Smooth muscle cell (in vitro differentiated cells): ENCODE measurements around the gene PRR5. TPM values are rescaled to one million over a fixed set of nuclear protein-coding genes. Genes with fewer than 3 reads are reported as not detected.

ENCODE experiments used
- DNase-seq: peaks from one replicate; lab custom pipeline; 2025; ENCODE audit not compliant: unreplicated experiment; lab: John Stamatoyannopoulos, UW
- H2AFZ ChIP-seq: fragments of 200-600 bp; sonication (generic); 2 replicates; pipeline ENCODE4 v1.6.0; 2016; ENCODE audit warnings: antibody characterized with exemption, low read depth, mild to moderate bottlenecking
- H3F3A ChIP-seq: fragments of 200-600 bp; sonication (generic); 2 replicates; pipeline ENCODE4 v1.6.0; 2017; ENCODE audit warnings: antibody characterized with exemption, low read depth
- H3K27ac ChIP-seq: fragments of 200-600 bp; sonication (generic); 2 replicates; pipeline ENCODE4 v1.5.1; 2016; ENCODE audit warnings: low read depth, mild to moderate bottlenecking
- H3K27me3 ChIP-seq: fragments of 200-600 bp; sonication (generic); 2 replicates; pipeline ENCODE4 v1.6.1; 2016; ENCODE audit warnings: low read depth, mild to moderate bottlenecking
- H3K36me3 ChIP-seq: fragments of 200-600 bp; sonication (generic); 2 replicates; pipeline ENCODE4 v1.5.1; 2016; ENCODE audit warnings: low read depth
- H3K4me1 ChIP-seq: fragments of 200-600 bp; sonication (generic); 2 replicates; pipeline ENCODE4 v1.5.1; 2016; ENCODE audit warnings: low read depth
- H3K4me2 ChIP-seq: fragments of 200-600 bp; sonication (generic); 2 replicates; pipeline ENCODE4 v1.6.0; 2016; ENCODE audit warnings: mild to moderate bottlenecking
- H3K4me3 ChIP-seq: fragments of 200-600 bp; sonication (generic); 2 replicates; pipeline ENCODE4 v1.5.1; 2016; ENCODE audit warnings: mild to moderate bottlenecking
- H3K79me2 ChIP-seq: fragments of 200-600 bp; sonication (generic); 2 replicates; pipeline ENCODE4 v1.6.0; 2016; ENCODE audit warnings: low read depth, mild to moderate bottlenecking
- H3K9ac ChIP-seq: fragments of 200-600 bp; sonication (generic); 2 replicates; pipeline ENCODE4 v1.6.0; 2016; ENCODE audit warnings: low read depth
- H3K9me3 ChIP-seq: fragments of 200-600 bp; sonication (generic); replicated peaks from 2 replicates; pipeline ENCODE4 v1.5.1; 2016; ENCODE audit warnings: low read depth
- H4K20me1 ChIP-seq: fragments of 200-600 bp; sonication (generic); 2 replicates; pipeline ENCODE4 v1.6.0; 2016; ENCODE audit warnings: low read depth
- CTCF ChIP-seq: fragments of 200-600 bp; sonication (generic); IDR thresholded peaks from 2 replicates; pipeline ENCODE4 v1.5.1; 2017; ENCODE audit warnings: borderline replicate concordance, mild to moderate bottlenecking, antibody characterized with exemption; ENCODE audit not compliant: insufficient read depth, poor library complexity, severe bottlenecking
- WGBS: methylation state at CpG from one replicate; pipeline ENCODE4 v1.1.7; 2016; ENCODE audit warnings: low lambda C conversion rate; 5-methylcytosine and 5-hydroxymethylcytosine counted together
- polyA plus RNA-seq: library from polyadenylated mRNA; unstranded; fragments of >200 nt; fragmentation: Nextera tagmentation; extraction: Ambion mirVana; gene quantifications from 2 replicates; pipeline ENCODE4 v1.2.1, GENCODE V29; 2016
- total RNA-seq: library from RNA; depleted of rRNA; stranded (reverse); fragments of >200 nt; gene quantifications from 2 replicates; pipeline ENCODE4 v1.2.3, GENCODE V29; 2014

The PRR5 gene
- total and polyA plus RNA-seq, 2 experiments from 2014 or later: 16.3 to 25.5 TPM

GRCh38 chr22:44759430-44760310 is 57.7 kb downstream of the PRR5 start:
- Histone ChIP-seq H3K9me3 (no peaks in the 10 kb centered on the region), H3K36me3 (no peaks in the 10 kb centered on the region), H3K27ac (no peak overlapping the region), H3K4me1 (no peaks in the 10 kb centered on the region), H3K27me3 (no peaks in the 10 kb centered on the region), H3K9ac (no peak overlapping the region), H3F3A (no peaks in the 10 kb centered on the region), H3K79me2 (no peaks in the 10 kb centered on the region), H2AFZ (no peak overlapping the region), H3K4me3 (no peak overlapping the region), H4K20me1 (peaks cover 11% of the 10 kb centered on the region), H3K4me2 (no peak overlapping the region)
- no peak for TF ChIP-seq CTCF
- WGBS: 88% methylated on average over 18 of the region's 18 CpGs
- no peak for DNase-seq

- Histone ChIP-seq H3K4me2 (no peak overlapping the region), H3K79me2 (no peaks in the 10 kb centered on the region), H3K27ac (no peak overlapping the region), H4K20me1 (peaks cover 16% of the 10 kb centered on the region), H3K27me3 (no peaks in the 10 kb centered on the region), H3K9me3 (no peaks in the 10 kb centered on the region), H3K4me1 (no peaks in the 10 kb centered on the region), H2AFZ (no peak overlapping the region), H3K9ac (no peak overlapping the region), H3F3A (no peaks in the 10 kb centered on the region), H3K4me3 (no peak overlapping the region), H3K36me3 (no peaks in the 10 kb centered on the region)
- WGBS: 84% methylated on average over 5 of the region's 5 CpGs
- TF ChIP-seq CTCF: no peak
- no peak for DNase-seq
These were observed 58.5 kb downstream of the PRR5 start for GRCh38 chr22:44760476-44760875.

- no peak for DNase-seq
- no peak overlapping the region for H2AFZ ChIP-seq
- H3F3A ChIP-seq: no peaks in the 10 kb centered on the region
- H4K20me1 ChIP-seq: peaks cover 16% of the 10 kb centered on the region
- H3K4me2 ChIP-seq: no peak overlapping the region
- H3K9me3 ChIP-seq: no peaks in the 10 kb centered on the region
- H3K4me3 ChIP-seq: no peak overlapping the region
- no peaks in the 10 kb centered on the region for H3K36me3 ChIP-seq
- H3K9ac ChIP-seq: no peak overlapping the region
- TF ChIP-seq CTCF: no peak
- no peaks in the 10 kb centered on the region for H3K4me1 ChIP-seq
- WGBS: 88% methylated on average over 10 of the region's 10 CpGs
- no peaks in the 10 kb centered on the region for H3K79me2 ChIP-seq
- no peaks in the 10 kb centered on the region for H3K27me3 ChIP-seq
- H3K27ac ChIP-seq: no peak overlapping the region
These were observed 59.0 kb downstream of the PRR5 start for GRCh38 chr22:44761025-44761424.

- DNase-seq: no peak
- TF ChIP-seq CTCF: no peak
- Histone ChIP-seq H3K4me1 (no peaks in the 10 kb centered on the region), H3K79me2 (no peaks in the 10 kb centered on the region), H3K9me3 (no peaks in the 10 kb centered on the region), H3K27ac (no peak overlapping the region), H3K27me3 (no peaks in the 10 kb centered on the region), H2AFZ (no peak overlapping the region), H3K4me2 (no peak overlapping the region), H4K20me1 (peaks cover 5% of the 10 kb centered on the region), H3K9ac (no peak overlapping the region), H3K36me3 (no peaks in the 10 kb centered on the region), H3K4me3 (no peak overlapping the region), H3F3A (no peaks in the 10 kb centered on the region)
- WGBS: 94% methylated on average over 17 of the region's 17 CpGs
These were observed 62.4 kb downstream of the PRR5 start for GRCh38 chr22:44764373-44764772.
